ENCODE results near the gene HECTD3.
"Not testable (repeated sequence)": the region's sequence is repeated elsewhere in the genome, so short reads cannot be mapped to it uniquely, and the experiment has no call there.

HECTD3 gene

DNA sequence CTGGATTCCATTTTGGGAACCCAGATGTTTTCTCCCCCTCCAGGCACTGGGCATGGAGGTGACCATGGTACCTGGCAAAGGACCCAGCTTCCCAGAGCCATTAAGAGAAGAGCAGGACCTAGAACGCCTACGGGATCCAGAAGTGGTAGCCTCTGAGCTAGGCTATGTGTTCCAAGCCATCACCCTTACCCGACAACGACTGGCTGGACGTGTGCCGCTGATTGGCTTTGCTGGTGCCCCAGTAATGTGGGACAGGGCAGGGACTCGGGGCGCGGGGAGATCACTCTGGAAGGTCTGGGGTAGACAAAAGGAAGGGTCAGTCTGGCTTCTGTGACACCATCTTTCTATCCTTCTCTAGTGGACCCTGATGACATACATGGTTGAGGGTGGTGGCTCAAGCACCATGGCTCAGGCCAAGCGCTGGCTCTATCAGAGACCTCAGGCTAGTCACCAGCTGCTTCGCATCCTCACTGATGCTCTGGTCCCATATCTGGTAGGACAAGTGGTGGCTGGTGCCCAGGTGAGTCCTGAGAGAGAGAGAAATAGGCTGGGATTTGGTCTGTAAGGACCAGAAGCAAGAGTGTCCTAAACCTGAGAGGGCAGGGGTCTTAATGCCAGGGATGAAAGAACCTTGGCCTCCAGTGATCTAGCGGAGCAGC, 2.6 kb upstream of the HECTD3 start:
- DNase-seq = no peak

DNA sequence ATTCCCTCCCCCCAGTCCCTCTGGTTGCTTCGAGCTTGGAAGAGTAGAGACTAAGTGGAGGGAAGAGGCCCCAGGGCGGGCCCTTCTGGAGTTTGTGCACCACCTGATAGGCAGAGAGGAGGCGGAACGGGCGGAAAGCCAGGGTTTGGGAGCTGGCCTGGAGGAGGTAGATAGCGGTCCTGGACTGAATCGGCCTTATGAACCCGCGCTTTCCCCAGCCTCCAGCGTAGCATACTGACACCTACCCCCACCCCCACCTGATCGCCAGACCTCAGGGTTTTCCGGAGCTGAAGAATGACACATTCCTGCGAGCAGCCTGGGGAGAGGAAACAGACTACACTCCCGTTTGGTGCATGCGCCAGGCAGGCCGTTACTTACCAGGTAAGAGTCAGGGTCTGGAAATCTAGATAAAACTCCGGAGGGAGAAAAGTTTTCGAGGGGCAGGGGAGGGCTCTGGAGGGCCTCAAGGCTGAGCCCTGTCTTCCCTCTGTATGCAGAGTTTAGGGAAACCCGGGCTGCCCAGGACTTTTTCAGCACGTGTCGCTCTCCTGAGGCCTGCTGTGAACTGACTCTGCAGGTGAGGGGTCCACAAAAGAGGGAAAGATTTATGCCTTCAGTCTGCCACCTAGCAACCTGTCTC, 1.6 kb upstream of the HECTD3 start:
- no peak for DNase-seq

DNA sequence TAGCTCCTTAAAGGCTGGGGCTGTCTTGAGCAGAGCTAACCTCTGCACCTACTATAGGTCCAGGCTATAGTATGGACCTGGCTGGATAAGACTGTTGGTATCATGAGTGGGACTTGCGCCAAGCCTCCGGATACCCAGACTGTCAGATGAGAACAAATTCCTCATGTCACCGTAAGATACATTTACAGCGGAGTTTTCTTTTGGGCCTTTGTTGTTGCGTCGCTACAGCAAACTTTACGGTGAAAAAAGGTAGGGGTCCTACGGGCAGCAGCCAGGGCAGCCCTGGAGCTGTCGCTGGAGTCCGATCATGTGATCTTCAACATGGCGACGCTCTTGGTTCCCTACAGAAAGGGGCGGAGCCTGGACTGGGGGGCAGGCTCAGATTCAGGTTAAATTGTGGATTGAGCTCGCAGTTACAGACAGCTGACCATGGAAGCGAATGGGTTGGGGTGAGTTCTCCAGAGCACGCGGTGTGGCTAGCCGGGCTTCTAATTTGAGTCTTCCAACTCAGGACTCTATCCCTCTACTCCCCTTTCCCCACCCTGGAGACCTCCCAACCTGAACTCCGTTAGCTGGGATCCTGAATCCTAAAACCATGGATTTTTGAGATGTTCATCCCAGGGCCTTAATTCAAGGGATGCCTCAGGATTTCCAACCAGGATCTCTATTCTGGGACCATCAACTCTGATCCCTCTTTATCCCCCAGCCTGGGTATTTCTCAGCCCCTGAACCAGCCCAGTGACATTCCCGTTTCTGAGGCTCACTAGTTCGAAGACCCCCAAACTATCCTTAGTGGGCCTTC, 914 bp upstream of the HECTD3 start, which contains the start of gene UROD:
Gene UROD (plus strand): TSS at position 418 of the 802 bp plus-strand sequence. CDS start 12 bp downstream, at position 430.
- peak; percentile 92 for DNase-seq

DNA sequence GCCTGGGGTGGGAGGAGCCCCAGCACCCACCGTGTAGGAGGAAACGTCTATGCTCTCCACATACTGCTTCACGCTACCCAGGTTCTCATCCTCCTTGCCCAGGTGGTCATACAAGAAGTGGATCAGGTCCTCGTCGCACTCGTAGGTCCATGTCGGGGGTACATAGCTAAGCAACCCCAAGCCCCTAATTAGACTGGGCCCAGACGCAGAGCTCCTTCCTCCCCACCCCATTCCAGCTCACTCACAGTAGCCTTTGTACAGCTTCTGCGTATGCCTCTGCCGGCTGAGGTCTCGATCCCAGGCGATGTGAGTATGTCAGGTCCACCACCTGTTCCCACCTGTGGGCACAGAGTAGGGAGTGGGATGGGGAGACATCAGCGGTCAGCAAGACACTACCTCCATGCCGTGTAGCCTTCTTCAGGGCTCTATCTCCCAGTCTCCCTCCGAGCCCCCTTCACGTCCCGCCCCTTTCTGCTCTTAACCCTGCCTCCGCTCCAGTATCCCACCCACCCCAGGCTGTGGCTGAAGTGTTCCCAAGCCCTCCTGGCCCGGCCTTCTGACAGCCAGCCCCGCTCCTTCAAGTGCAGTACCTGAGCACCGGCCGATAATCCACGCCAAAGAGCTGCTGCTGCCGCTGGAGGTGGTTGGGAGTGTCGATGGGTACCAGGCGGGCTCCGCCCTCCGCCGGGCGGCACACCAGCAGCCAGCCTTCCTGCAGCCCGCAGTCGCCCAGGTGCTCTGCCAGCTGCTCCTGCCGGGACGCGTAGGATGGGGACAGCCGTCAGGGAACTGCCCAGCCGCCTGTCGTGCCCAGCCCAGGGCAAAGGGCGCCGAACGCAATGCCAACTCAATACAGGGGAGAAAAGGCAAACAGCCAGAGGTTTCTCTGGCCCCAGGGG, 919 bp downstream of the HECTD3 start:
- no peak for DNase-seq

DNA sequence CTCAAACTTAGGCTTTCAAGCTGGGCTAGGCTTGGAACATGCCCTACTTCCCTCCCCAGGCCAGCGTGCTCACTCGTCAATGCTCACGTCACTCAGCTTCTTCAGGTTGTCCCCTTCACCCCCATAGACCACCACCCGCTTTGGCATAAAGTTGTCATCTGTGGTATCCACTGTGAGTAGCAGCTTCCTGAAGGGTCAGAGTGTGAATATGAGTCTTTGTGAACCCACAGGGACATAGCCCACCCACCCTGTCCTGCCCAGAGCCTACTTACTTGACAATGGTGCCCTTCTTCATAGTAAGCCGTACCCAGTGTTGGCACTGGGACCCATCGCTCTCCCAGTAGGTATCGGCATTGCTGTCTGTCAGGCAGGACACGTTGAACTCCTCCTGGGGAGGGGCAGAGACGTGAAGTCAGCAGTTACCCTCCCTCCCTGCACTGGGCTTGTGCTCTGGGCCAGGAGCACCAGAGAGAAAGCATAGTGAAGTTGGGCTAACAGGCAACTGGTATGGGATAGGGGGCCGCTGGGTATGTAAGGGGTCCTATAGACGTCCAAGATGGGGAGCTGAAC, 1.7 kb downstream of the HECTD3 start:
- DNase-seq = no peak

DNA sequence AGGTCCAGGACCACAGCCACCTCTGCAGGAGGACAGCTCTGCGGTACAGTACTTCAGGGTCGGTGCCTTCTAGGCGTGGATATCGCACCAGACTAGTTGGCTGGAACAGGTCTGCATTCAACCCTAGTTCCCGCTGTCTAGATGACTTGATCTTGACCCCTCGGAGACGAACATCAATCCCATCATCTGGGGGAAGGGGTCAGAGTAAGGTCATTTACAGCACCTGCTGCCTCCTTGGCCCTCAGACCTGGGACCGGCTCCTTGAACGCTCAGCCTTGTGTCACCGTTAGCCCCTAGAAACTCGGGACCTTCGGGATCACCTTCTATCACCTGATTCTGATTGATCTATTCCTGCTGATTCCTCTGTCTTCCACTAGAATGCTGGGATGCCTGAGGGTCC, 2.6 kb downstream of the HECTD3 start:
- DNase-seq = no peak

DNA sequence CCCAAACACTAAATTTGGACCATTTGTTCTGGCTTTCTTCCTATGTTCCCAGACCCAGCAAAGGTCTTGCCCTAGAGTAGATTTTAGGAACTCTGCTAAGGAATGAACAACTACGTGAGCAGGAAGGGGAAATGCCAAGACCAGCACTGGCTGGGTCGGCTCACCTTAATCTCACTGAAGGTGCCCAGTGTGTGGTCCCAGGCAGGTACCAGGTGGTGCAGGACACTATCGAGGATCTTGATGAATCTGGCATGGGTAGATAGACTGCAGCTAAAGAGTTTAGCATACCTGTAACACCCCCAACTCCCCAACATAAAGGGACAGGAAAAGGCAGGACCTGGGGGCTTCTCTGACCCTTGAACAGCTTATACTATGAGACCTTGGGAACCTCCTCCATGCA, 3.0 kb downstream of the HECTD3 start:
- DNase-seq = no peak

DNA sequence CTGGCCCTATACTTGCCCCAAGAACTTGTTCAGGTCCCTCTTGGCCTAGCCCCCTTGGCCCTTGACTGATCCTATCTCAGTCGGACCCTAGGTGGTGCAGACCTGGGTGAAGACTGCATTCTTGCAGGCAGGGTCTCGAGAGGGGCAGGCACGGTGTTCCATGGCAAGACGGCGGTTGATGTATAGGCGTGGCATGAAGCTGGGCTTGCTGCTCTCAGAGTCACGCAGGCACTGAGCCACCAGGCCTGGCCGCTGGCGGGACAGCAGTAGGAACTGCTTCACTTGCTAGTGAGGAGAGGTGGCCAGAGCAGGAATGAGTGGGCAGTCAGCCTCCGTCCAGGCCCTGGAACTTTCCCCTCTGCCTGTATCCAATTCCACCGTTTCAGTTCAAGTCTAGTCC, 3.8 kb downstream of the HECTD3 start:
- no peak for DNase-seq

DNA sequence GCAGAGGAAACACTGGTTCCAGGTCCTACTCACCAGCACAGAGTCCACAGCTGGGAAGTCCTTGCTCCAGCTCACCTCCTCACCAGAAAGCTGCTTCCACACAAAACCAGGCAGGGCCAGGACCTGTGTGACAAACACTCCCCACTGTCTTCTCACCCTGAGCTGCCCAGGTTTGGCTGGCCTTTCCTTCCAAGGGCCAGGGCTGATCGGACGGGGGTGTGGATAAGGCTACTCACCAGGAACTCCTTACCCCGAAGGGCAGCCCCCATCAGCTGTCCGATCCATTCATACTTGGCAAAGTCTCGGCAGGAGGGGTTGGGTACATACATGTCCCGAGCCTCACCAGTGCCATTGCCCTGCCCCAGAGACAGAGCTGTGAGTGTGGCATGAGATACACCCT, 5.4 kb downstream of the HECTD3 start:
- no peak for DNase-seq

DNA sequence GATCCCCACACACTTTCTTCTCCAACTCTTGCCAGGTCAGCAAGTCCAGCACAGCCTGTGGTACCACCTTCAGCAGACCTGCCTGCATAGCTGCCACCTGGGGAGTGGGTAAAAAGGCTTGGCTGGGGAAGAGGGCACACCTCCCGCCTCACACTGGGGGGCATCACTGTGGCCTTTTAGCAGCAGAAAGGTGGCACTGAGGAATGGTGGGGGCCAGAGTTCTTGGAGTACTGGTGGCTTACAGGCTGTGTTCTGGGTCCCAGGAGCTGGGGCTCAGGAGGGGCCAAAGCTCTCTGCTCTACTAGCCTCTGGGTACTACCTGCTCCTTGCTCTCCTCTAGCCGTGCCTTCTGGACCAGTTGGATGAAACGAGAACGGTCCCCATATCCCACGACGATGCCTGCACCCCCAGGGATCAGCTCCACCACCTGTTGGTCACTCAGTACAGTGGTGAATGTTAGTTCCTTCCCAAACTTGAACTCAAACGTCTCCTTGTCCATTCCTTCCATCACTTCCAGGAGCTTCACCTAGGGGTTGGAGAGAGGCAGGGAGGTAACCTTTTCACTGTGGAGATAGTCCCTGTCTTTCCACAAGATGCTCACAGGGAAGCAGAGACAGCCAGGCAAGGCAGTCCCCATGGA, 6.7 kb downstream of the HECTD3 start:
- no peak for DNase-seq

DNA sequence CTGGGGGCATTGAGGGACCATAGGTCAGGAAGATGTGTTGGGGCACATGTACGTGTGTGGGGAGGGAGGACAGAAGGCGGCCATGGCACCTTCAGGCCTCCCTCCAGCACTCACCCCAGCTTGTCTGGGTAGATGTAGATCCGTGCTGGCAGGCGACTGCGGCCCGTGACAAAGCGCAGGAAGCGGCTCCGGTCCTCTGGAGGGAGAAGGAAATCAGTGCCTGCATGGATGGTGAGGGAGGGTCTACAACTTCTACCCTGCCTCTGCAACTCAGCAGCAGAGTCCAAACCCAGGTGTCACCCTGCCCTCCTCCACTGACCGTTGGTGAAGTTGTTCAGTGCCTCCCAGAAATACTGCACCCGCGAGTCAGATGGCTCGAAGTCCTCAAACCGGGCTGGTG, 7.4 kb downstream of the HECTD3 start:
- no peak for DNase-seq

DNA sequence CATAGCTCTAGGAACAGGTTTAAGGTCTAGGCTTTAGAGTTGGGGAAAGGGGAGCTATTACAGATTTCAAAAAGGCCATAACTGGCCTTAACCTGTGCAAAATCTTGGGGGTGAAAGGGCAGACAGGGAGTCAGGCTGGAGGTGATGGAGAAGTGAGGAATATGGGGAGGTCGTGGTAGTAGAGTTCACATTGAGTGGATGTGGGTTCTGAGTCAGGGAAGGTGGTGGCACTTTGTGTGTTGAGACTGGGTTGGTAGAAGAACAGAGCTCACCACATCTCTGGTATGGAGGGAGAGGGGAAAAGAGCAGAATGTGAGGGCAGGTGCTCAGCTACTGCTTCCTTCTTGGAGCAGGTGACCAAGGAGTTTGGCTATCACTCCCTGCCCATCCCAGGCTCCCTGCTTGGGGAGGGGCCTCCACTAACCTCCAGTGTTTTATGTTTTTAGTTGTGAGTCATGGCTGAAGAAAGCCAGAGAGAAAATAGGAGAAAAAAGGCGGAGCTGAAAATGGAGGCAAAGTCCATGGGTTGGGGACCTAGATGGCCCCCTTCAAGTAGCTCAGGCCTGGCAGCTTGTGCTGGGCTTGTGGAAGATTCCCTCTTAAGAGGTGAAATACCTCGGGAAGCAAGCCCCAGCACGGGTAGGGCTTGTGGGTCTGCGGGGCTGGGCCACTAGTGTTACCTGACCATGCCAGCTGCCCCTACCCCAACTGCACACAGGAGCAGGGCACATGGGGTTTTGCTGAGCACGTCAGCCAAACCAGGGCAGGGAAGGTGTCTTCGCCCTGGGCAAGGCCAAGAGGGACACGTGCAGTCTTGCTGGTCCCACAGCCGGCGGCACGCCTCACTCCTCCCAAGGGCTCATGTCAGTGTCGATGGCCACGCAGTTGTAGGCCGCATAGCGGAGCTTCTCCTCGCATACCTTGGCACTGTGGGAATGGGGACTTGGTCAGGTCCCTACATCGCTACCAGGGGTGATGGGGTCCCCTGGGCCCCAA, 8.2 kb downstream of the HECTD3 start:
- no peak for DNase-seq

DNA sequence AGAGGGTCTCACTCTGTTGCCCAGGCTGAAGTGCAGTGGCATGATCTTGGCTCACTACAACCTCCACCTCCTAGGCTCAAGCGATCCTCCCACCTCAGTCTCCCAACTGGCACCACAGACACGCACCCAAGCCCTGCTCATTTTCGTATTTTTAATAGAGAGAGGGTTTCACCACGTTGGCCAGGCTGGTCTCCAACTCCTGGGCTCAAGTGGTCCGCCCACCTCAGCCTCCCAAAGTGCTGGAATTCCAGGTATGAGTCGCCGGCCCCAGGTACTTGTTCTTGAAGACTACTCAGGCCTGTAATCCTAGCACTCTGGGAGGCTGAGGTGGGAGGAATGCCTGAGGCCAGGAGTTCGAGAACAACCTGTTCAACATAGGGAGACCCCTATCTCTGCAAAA, 9.5 kb downstream of the HECTD3 start:
- not testable (repeated sequence) for DNase-seq

DNA sequence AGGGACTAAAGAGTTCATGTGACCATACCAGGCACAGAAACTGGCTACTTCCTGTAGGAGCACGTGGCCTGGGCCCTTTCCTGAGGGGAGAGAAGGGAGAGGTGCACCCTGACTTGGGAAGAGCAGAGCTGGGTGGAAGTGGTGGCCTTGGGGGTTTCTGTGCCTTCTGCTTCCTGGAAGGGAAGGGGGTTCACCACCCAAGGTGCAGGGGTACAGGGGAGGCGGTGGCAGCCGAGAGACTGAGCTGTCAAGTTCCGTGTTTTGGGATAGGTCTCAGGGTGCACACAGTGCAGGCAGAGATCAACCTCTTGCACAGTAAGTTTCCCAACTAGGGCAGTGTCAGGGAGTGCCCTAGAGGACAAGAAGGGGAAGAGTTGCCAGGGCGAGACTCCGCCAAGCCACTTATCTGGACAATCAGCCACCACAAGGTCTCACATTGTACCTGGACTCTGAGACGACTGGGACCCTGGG, 10.1 kb downstream of the HECTD3 start:
- DNase-seq = no peak

DNA sequence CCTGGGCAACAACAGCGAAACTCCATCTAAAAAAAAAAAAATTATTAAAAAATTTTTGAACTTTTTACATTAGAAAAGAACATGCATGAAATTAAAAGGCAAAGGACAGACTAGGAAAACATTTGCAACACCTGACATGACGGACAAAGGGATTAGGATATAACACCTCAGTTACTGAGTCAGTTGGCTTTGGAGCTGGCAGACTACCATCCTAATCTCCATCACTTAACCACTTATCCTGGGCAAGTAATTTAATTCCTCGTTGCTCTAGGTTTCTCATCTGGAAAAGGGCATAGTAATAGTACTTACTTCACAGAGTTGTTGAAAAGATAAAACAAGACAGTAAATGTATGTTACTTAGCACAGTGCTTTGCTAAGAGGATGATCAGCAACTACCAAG, 11.9 kb downstream of the HECTD3 start:
- no peak for DNase-seq

DNA sequence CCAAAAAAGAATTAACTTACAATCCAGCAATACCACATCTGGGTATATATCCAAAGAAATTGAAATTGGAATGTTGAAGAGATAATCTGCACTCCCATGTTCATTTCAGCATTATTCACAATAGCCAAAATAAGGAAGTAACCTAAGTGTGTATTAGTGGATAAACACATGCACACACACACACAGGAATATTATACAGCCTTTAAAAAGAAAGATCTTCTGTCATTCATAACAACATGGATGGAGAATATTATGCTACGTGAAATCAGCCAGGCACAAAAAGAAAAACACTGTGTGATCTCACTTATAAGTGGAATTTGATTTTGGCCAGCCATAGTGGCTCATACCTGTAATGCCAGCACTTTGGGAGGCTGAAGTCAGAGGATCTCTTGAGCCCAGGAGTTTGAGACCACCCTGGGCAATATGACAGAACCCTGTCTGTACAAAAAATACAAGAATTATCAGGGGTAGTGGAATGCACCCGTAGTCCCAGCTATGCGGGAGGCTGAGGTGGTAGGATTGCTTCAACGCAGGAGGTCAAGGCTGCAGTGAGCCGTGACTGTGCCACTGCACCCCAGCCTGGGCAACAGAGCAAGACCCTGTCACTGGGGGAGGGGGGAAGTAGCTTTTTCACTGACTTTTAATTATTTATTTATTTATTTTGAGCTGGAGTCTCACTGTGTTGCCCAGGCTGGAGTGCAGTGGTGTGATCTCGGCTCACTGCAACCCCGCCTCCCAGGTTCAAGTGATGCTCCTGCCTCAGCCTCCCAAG, 15.5 kb downstream of the HECTD3 start:
- DNase-seq = no peak

DNA sequence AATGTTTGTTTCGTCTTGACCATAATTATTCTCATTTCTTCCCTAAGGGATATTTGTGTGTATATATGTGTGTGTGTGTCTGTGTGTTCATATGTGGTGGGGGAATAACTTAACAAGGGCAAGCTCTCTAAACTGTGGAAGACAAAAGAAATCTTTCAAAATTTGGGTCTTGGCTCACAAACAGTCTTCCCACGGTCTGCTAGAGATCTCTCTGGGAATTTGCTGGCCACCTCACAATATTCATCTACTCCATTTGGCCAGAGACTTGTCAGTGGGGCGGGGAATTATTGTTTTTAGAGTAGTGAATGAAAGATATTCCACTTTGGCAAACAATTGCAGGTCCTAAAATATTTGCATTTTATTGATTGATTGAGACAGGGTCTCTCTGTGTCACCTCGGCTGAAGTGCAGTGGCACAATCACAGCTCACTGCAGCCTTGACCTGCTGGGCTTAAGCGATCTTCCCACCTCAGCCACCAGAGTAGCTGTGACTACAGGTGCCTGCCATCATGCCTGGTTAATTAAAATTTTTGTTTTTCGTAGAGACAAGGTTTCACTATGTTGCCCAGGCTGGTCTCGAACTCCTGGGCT, 16.7 kb downstream of the HECTD3 start:
- no peak for DNase-seq

DNA sequence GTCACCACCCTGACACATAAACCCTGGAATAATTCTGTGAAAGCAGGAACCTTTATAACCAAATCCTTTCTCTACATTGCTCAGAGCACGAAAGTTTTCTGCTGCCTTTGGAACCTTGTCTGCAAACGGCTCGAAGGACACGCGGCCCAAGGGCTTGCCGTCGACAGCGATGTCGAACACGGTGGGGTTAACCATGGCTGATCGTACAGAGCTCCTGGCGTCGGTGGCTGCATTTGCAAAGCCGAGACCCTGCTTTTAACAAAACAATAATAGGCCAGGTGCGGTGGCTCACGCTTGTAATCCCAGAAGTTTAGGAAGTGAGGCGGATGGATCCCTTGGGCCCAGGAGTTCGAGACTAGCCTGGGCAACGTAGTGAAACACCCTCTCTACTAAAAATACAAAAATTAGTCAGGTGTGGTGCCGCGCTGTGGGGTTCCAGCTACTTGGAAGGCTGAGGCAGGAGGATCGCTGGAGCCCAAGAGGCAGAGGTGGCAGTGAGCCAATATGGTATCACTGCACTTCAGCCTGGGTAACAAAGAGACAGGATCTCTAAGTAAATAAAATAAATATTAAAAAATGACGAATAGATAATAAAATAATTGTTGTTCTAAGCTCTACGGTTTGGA, 22.5 kb downstream of the HECTD3 start:
- DNase-seq = no peak

Measured in CD4-positive, alpha-beta T cell treated with Interleukin-10 for 1 hour (primary cell).